ENCODE results near the gene H6PD.

Gene H6PD

DNA sequence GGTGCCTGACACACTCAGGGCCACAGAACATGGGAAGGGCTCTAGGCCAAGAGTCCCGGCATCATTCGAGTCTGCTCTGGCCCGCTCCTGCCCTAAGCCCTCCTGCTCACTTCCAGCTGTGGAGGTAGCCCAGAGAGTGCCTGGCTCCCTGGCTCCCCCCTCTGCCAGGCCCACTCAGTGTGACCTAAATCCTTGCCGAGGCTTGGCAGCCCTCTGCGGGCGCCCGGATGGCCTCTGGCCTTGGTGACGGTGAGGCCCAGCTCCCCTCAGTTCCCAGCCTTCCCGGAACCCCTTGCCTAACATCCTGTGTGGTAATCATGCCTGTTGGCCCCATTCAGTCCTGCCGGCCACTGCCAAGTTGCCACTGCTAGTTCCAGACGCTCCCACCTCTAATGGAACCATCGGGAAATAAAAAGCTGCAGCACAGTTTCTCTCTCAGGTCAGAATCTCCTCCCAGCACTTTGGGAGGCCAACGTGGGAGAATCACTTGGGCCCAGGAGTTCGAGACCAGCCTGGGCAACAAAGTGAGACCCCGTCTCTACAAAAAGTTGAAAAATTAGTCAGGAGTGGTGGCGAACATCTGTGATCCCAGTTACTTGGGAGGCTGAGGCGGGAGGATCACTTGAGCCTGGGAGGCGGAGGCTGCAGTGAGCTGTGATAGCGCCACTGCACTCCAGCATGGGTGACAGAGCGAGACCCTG lies 1.2 kb upstream of the H6PD start:
- DNase-seq (ENCODE audit: insufficient read length, low spot score): no peak
- FAIRE-seq: no peak
- TF ChIP-seq, protein P1, sequence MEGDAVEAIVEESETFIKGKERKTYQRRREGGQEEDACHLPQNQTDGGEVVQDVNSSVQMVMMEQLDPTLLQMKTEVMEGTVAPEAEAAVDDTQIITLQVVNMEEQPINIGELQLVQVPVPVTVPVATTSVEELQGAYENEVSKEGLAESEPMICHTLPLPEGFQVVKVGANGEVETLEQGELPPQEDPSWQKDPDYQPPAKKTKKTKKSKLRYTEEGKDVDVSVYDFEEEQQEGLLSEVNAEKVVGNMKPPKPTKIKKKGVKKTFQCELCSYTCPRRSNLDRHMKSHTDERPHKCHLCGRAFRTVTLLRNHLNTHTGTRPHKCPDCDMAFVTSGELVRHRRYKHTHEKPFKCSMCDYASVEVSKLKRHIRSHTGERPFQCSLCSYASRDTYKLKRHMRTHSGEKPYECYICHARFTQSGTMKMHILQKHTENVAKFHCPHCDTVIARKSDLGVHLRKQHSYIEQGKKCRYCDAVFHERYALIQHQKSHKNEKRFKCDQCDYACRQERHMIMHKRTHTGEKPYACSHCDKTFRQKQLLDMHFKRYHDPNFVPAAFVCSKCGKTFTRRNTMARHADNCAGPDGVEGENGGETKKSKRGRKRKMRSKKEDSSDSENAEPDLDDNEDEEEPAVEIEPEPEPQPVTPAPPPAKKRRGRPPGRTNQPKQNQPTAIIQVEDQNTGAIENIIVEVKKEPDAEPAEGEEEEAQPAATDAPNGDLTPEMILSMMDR (IDR thresholded peaks at IDR 0.05; ENCODE audit: insufficient read depth, missing control alignments): no peak

DNA sequence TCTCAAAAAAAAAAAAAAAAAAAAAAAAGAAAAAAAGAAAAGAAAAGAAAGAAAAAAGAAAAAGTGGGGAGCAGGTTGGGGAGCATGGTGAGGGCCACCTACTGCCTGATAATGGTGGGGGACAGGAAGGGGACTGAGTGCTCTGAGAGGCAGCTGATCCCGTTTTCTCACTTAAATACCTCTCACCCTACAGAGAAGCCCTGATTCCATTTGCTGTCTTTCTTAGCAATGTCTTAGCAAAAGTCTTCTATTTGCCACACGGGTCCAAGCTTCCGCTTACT lies 692 bp upstream of the H6PD start:
- FAIRE-seq (no peak), DNase-seq (ENCODE audit: insufficient read length, low spot score) (no peak)
- TF ChIP-seq, protein P1 (IDR thresholded peaks at IDR 0.05; ENCODE audit: insufficient read depth, missing control alignments): no peak

DNA sequence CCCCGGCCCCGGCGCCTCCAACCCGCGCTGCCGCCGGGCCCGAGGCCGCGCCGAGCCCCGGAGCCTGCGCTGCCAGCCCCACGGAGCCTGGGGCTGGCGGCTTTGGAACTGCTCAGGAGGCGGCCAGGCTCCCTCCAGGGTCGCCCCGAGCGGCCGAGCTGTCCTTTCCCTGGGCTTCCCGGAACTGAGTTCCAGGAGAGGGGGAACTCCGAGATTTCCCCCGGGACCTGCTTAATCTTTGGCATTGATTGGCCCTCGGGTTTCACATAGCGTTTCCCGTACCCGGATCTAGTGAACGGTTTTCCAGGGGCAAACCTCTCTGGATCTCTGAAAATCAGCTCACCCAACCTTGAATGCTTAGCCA lies 504 bp downstream of the H6PD start:
- TF ChIP-seq, protein P1 (IDR thresholded peaks at IDR 0.05; ENCODE audit: insufficient read depth, missing control alignments): no peak
- FAIRE-seq (no peak), DNase-seq (ENCODE audit: insufficient read length, low spot score) (peak; percentile 47)

DNA sequence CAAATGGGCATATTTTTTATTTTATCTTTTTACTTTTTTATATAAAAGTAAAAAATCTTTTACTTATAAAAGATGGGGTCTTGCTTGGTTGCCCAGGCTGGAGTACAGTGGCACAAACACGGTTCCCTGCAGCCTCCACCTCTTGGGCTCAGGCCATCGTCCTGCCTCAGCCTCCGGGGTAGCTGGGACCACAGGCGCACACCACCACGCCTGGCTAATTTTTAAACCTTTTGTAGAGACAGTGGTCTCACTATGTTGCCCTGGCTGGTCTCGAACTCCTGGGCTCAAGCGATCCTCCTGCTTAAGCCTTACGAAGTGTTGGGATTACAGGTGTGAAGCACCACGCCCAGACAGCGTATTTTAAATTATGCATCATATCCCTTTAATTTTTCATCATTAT lies 986 bp downstream of the H6PD start:
- TF ChIP-seq, protein P1 (IDR thresholded peaks at IDR 0.05; ENCODE audit: insufficient read depth, missing control alignments): no peak
- no peak for DNase-seq (ENCODE audit: insufficient read length, low spot score)
- no peak for FAIRE-seq

DNA sequence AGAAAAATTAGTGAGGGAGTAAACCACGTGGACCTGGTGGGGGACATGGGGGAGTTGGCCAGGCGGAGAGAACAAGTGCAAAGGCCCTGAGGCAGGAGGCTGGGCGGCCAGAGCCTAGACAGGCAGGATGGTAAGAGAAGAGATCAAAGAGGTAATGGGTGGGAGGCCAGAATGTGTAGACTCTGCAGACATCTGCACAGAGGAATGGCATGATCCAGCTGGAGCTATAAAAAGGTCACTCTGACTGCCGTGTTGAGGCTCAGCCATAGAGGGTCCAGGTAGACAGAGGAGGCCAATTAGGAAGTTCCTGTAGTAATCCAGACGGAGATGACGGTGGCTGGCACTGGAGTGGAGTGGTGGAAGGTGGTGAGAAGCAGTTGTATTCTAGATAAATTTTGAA lies 3.6 kb downstream of the H6PD start:
- TF ChIP-seq, protein P1 (IDR thresholded peaks at IDR 0.05; ENCODE audit: insufficient read depth, missing control alignments): no peak
- no peak for FAIRE-seq

DNA sequence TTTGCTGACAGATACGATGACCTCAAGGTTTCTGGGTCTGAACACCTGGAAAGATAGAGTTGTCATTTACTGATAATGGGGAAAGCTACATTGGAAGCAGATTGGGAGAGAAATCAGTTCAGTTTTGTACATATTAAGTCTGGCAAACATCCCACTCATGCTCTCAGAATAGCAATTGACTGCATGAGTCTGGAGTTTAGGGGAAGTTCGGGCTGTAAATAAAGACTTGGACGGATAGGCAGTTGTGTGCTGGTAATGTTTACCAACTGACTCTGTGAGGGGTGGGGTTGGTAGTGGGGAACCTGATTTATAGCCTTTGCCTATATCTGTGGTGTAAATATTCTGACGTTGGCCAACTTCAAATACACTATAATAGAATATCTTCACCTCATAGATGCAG lies 4.0 kb downstream of the H6PD start:
- no peak for DNase-seq (ENCODE audit: insufficient read length, low spot score)
- TF ChIP-seq, protein P1 (IDR thresholded peaks at IDR 0.05; ENCODE audit: insufficient read depth, missing control alignments): no peak
- no peak for FAIRE-seq

More for the DNA sequence above, 3.6 kb downstream of the H6PD start:
- no peak for DNase-seq (ENCODE audit: insufficient read length, low spot score)

DNA sequence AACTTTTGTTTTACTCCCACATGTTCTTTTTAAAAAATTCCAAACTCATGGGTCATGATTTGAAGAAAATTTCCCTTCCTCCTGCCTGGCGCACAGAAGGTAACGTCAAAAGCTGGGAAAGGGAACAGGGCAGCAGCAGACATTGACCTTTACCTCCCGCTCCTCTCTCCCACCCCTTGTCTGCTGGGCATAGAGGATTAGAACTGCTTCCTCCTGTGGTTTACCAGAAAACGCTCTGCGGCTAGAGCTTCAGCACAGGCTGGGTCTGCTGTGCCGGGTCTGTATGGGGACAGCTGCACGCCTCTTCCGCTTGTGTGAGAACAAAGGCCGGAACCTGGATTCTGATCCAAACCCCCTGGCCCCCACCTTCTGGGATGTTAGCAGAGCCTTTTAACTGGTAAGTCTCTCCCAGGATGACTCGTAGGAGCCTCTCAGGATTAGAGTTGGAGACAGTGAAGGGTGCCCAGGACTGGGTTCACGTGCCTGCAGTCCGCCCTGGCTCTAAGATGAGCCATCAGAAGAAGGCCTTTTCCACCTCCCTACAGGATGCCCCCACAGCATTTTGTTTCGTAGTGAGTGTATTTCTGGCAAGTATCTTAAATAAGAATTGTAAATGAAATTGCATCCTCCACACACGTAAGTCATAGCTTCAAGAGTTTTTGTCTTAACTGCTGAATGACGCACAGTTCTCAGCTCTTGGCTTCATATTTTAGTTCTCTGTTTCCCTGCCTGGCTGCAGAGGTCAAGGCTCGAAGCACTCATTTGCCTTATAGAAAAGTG lies 5.2 kb downstream of the H6PD start:
- DNase-seq (ENCODE audit: insufficient read length, low spot score): no peak
- TF ChIP-seq, protein P1 (IDR thresholded peaks at IDR 0.05; ENCODE audit: insufficient read depth, missing control alignments): no peak
- FAIRE-seq: no peak

All from D721Med (cell line).